Measurements from ENCODE around the gene LSM6.

The LSM6 gene

GRCh38 chr4:146175541-146176453 lies at the start of gene LSM6:
Gene LSM6 (plus strand): TSS chr4:146175718. CDS start chr4:146182922, 7,204 bp downstream.
- DNase-seq = peak; percentile 89

GRCh38 chr4:146132445-146132844 lies 43.1 kb upstream of the LSM6 start:
- DNase-seq = no peak

- peak; percentile 14 for DNase-seq
Measured at GRCh38 chr4:146134761-146135445, 40.6 kb upstream of the LSM6 start.

- DNase-seq = no peak
Measured at GRCh38 chr4:146135941-146136340, 39.6 kb upstream of the LSM6 start.

GRCh38 chr4:146142768-146143167 lies 32.8 kb upstream of the LSM6 start:
- no peak for DNase-seq

GRCh38 chr4:146143888-146144287 lies 31.6 kb upstream of the LSM6 start:
- no peak for DNase-seq

GRCh38 chr4:146146918-146147317 lies 28.6 kb upstream of the LSM6 start:
- DNase-seq = no peak

- DNase-seq = no peak
Measured at GRCh38 chr4:146148021-146148420, 27.5 kb upstream of the LSM6 start.

- DNase-seq = no peak
Measured at GRCh38 chr4:146154057-146154456, 21.5 kb upstream of the LSM6 start.

- DNase-seq = no peak
Measured at GRCh38 chr4:146155152-146155724, 20.3 kb upstream of the LSM6 start.

GRCh38 chr4:146158036-146158745 lies 17.3 kb upstream of the LSM6 start:
- DNase-seq = no peak

- no peak for DNase-seq
Measured at GRCh38 chr4:146159384-146160058, 16.0 kb upstream of the LSM6 start.

- DNase-seq = no peak
Measured at GRCh38 chr4:146161243-146161642, 14.3 kb upstream of the LSM6 start.

GRCh38 chr4:146165221-146165620 lies 10.3 kb upstream of the LSM6 start:
- DNase-seq = no peak

GRCh38 chr4:146165840-146166239 lies 9.7 kb upstream of the LSM6 start:
- peak; percentile 81 for DNase-seq

- no peak for DNase-seq
Measured at GRCh38 chr4:146170149-146170548, 5.4 kb upstream of the LSM6 start.

GRCh38 chr4:146176891-146177290 lies 1.4 kb downstream of the LSM6 start:
- no peak for DNase-seq

GRCh38 chr4:146178126-146178525 lies 2.6 kb downstream of the LSM6 start:
- DNase-seq = no peak

GRCh38 chr4:146179784-146180370 lies 4.4 kb downstream of the LSM6 start:
- DNase-seq = no peak

- no peak for DNase-seq
Measured at GRCh38 chr4:146182443-146182842, 6.9 kb downstream of the LSM6 start.

GRCh38 chr4:146183209-146183608 lies 7.7 kb downstream of the LSM6 start:
- DNase-seq = no peak

GRCh38 chr4:146186041-146186440 lies 10.5 kb downstream of the LSM6 start:
- no peak for DNase-seq
